GM12878 (cell line): ENCODE data around the gene CST6. TPM values are rescaled to one million over a fixed set of nuclear protein-coding genes. Genes with fewer than 3 reads are reported as not detected.

ENCODE experiments used
- ATAC-seq: fragments of 200-7000 bp; cut with Tn5 transposase; 3 replicates; pipeline ENCODE4 v1.9.1; 2020; ENCODE audit warnings: mild to moderate bottlenecking, moderate library complexity
- BruUV-seq: library from RNA; stranded (reverse); fragments of 400-500 nt; replicated peaks from 2 replicates; lab custom pipeline; 2021; lab: Mats Ljungman, UMichigan
- CTCF ChIA-PET: fragments of 300-600 bp; sonication (Branson Sonifier 250); formaldehyde crosslinking; extraction: SDS; loops from one replicate; lab custom pipeline; 2021; ENCODE audit warnings: inconsistent platforms; lab: Yijun Ruan, JAX
- POLR2A ChIA-PET: fragments of 350-600 bp; formaldehyde crosslinking; extraction: SDS; loops from one replicate; lab custom pipeline; 2021; ENCODE audit warnings: inconsistent platforms; lab: Charles Lee
- RAD21 ChIA-PET: fragments of 300-600 bp; sonication (Branson Sonifier 250); formaldehyde crosslinking; loops from one replicate; lab custom pipeline; 2023; ENCODE audit warnings: antibody characterized with exemption; ENCODE audit not compliant: unreplicated experiment; lab: Charles Lee
- SMC1A ChIA-PET: fragments of 300-600 bp; sonication (Branson Sonifier 250); formaldehyde crosslinking; loops from one replicate; lab custom pipeline; 2023; ENCODE audit not compliant: unreplicated experiment, uncharacterized antibody; lab: Charles Lee
- DNase-seq: peaks from one replicate; pipeline ENCODE4 v3.0.0-alpha.2; 2011; ENCODE audit warnings: low read depth, low spot score
- FAIRE-seq: peaks from 3 replicates; lab custom pipeline; 2011; peaks lifted over from hg19 to GRCh38; lab: Jason Lieb, UNC
- H2AFZ ChIP-seq: 2 replicates; pipeline ENCODE4 v1.6.0; 2011; ENCODE audit warnings: low read depth, low read length, control low read depth; ENCODE audit not compliant: control insufficient read depth
- H3K27ac ChIP-seq: 2 replicates; pipeline ENCODE4 v1.5.1; 2011; ENCODE audit warnings: control low read depth; ENCODE audit not compliant: control insufficient read depth, insufficient read depth
- H3K27me3 ChIP-seq, 2 experiments: replicated peaks in 1 of 2; 2 replicates each; pipeline versions ENCODE4 v1.6.0 to v1.6.1; 2011; ENCODE audit warnings: low read length in 1 of 2; ENCODE audit not compliant: control insufficient read depth in 2 of 2, insufficient read depth in 2 of 2
- H3K36me3 ChIP-seq, 2 experiments: 2 replicates each; pipeline ENCODE4 v1.5.1; 2011; ENCODE audit warnings: low read length in 1 of 2; ENCODE audit not compliant: control insufficient read depth in 2 of 2, insufficient read depth in 2 of 2
- H3K4me1 ChIP-seq: 2 replicates; pipeline ENCODE4 v1.6.1; 2011; ENCODE audit warnings: mild to moderate bottlenecking, low read length, moderate library complexity, mixed read lengths; ENCODE audit not compliant: control insufficient read depth, insufficient read depth
- H3K4me2 ChIP-seq: 2 replicates; pipeline ENCODE4 v1.6.0; 2011; ENCODE audit warnings: control low read depth; ENCODE audit not compliant: control insufficient read depth, insufficient read depth
- H3K4me3 ChIP-seq: fragments of 200-600 bp; sonication (generic); 2 replicates; pipeline ENCODE4 v1.5.1; 2016
- H3K79me2 ChIP-seq: 2 replicates; pipeline ENCODE4 v1.6.0; 2011; ENCODE audit warnings: low read length; ENCODE audit not compliant: control insufficient read depth, insufficient read depth
- H3K9ac ChIP-seq: 2 replicates; pipeline ENCODE4 v1.8.0; 2011; ENCODE audit warnings: low read length, control low read depth, mixed read lengths; ENCODE audit not compliant: control insufficient read depth, insufficient read depth
- H3K9me3 ChIP-seq: replicated peaks from 3 replicates; pipeline ENCODE4 v1.5.1; 2011; ENCODE audit warnings: mild to moderate bottlenecking, low read length; ENCODE audit not compliant: control insufficient read depth, insufficient read depth
- H4K20me1 ChIP-seq: 2 replicates; pipeline ENCODE4 v1.6.0; 2011; ENCODE audit not compliant: control insufficient read depth, insufficient read depth
- TAF1 ChIP-seq: IDR thresholded peaks from 2 replicates; pipeline ENCODE4 v1.6.1; 2011; ENCODE audit warnings: mild to moderate bottlenecking, low read depth, low read length, borderline replicate concordance
- ZNF384 ChIP-seq: IDR thresholded peaks from 2 replicates; pipeline ENCODE4 v1.6.1; 2012; ENCODE audit warnings: low read depth, mild to moderate bottlenecking, low read length, improper control_type of control experiment, borderline replicate concordance
- whole genome bisulfite sequencing: methylation state at CpG from one replicate; pipeline ENCODE4 v1.1.6; 2016; ENCODE audit warnings: low lambda C conversion rate; ENCODE audit not compliant: insufficient replicate concordance, insufficient coverage; ENCODE audit errors: missing lambda C conversion rate; 5-methylcytosine and 5-hydroxymethylcytosine counted together
- in situ Hi-C: fragments of 300-500 bp; cut with MboI; formaldehyde crosslinking; loops from 9 replicates; pipeline ENCODE4 v1.14.3; 2018; ENCODE audit warnings: mixed read lengths
- intact Hi-C: fragments of 100-400 bp; cut with micrococcal nuclease; formaldehyde crosslinking; loops from one replicate; pipeline ENCODE4 v1.14.2; 2022; ENCODE audit not compliant: unreplicated experiment
- polyA plus RNA-seq, 11 experiments: library from polyadenylated mRNA; depleted of rRNA in 4 of 11; unstranded in 6 of 11; stranded (reverse) in 5 of 11; fragments of >200 nt; fragmentation: Nextera tagmentation in 4 of 11; fragmentation: Illumina TruSeq in 1 of 11; extraction: Ambion mirVana in 4 of 11; extraction: Trizol in 1 of 11; gene quantifications; 1 replicate in 1 of 11; 2 replicates in 10 of 11; pipeline versions ENCODE4 v1.2.1 to v1.2.3, GENCODE V29; 2011 to 2016; ENCODE audit warnings: inconsistent platforms in 2 of 11, missing spikeins in 2 of 11, low read depth in 1 of 11
- total RNA-seq, 4 experiments: library from RNA; depleted of rRNA in 3 of 4; stranded (reverse); fragments of >200 nt in 3 of 4; fragmentation: Illumina TruSeq in 1 of 4; extraction: Trizol in 1 of 4; gene quantifications; 2 replicates each; pipeline versions ENCODE4 v1.2.1 to v1.2.3, GENCODE V29; 2013 to 2021

CST6 gene
- total and polyA plus RNA-seq, 10 of the 15 experiments (the other 5 are each of a cell fraction or from before 2014, with no cell fraction given), result not detected

DNA sequence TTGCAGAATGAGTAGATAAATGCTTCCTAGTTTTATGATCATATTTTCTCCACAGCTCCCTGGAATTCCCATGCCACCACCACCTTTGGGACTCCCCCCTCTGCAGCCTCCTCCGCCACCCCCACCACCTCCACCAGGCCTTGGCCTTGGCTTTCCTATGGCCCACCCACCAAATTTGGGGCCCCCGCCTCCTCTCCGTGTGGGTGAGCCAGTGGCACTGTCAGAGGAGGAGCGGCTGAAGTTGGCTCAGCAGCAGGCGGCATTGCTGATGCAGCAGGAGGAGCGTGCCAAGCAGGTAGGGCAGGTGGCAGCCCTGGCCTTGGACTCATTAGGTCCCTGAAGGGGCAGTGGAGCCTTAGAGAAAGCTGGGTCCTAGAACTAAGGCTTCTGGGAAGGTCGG is 43.2 kb downstream of the CST6 start:
- no peak overlapping the region for H2AFZ ChIP-seq
- WGBS, result 89% methylated on average over 6 of the region's 7 CpGs
- RAD21 ChIA-PET, result interaction anchor here (0.6 to 1.1 kb wide), 2 partner anchors 20 to 81 kb away, joined by 3 read pairs; no protein-coding TSS in a partner anchor

DNA sequence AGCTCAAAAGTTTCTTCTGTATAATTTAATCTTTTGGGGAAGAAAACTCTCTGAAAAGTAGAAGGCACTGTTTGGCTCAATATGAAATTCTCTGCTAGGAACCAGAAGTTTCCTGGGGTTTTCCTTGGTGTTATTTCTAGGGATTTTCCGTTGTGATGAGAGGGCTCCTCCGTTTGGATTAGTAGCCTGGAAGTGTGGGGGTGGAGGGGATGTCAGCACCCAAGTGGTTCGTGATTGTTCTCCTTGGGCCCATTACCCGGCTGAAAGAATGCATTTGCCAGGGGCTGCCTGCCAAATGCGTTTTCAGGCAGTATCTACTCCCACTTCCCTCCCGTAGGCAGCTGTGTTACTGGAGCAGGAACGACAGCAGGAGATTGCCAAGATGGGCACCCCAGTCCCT is 44.7 kb downstream of the CST6 start:
- FAIRE-seq, result no peak
- no peak for ATAC-seq
- H3K27me3 ChIP-seq, result no peaks in the 10 kb centered on the region
- no peak for TF ChIP-seq ZNF384
- 81% methylated on average over 7 of the region's 7 CpGs for WGBS
- peaks cover 8% of the 10 kb centered on the region for H3K4me1 ChIP-seq
- DNase-seq, result no peak
- peaks cover 37 to 47% of the 10 kb centered on the region in 2 experiments for H3K36me3 ChIP-seq
- BruUV-seq, result no TSS peak
- SMC1A ChIA-PET, result interaction anchor here (0.8 to 1.8 kb wide), 4 partner anchors 9 to 21 kb away, joined by 3 to 4 read pairs (median 4); no protein-coding TSS in a partner anchor
- H3K9me3 ChIP-seq, result no peaks in the 10 kb centered on the region; the same call in 2 of the 3 replicates
- intact Hi-C loops (no loop called here), in situ Hi-C loops (no loop called here)
- peaks cover 27% of the 10 kb centered on the region for H3K79me2 ChIP-seq
- POLR2A ChIA-PET, result interaction anchor here (0.6 to 0.7 kb wide), 3 partner anchors 105 to 1180 kb away, joined by 3 to 6 read pairs (median 3); no protein-coding TSS in a partner anchor
- no peak overlapping the region for H3K27ac ChIP-seq
- no peak overlapping the region for H3K4me2 ChIP-seq
- CTCF ChIA-PET, result interaction anchor here (1.9 to 6.4 kb wide), 3 partner anchors 9 to 34 kb away, joined by 5 to 94 read pairs (median 34); no protein-coding TSS in a partner anchor
- no peak overlapping the region for H3K9ac ChIP-seq
- H2AFZ ChIP-seq, result no peak overlapping the region
- no peak overlapping the region for H3K4me3 ChIP-seq
- no peaks in the 10 kb centered on the region for H4K20me1 ChIP-seq
- RAD21 ChIA-PET, result no interaction called here

More for the DNA sequence above, 43.2 kb downstream of the CST6 start:
- H3K9me3 ChIP-seq, result no peaks in the 10 kb centered on the region
- CTCF ChIA-PET, result interaction anchor here (1.1 to 6.4 kb wide), 4 partner anchors 10 to 79 kb away, joined by 3 to 94 read pairs (median 20); no protein-coding TSS in a partner anchor
- no peak for ATAC-seq
- DNase-seq, result no peak
- H3K27me3 ChIP-seq, result no peaks in the 10 kb centered on the region
- no peak overlapping the region for H3K4me3 ChIP-seq
- in situ Hi-C loops (no loop called here), intact Hi-C loops (no loop called here)
- no peak overlapping the region for H3K27ac ChIP-seq
- POLR2A ChIA-PET, result interaction anchor here (1.0 to 1.4 kb wide), 2 partner anchors 10 to 13 kb away, joined by 3 to 4 read pairs; no protein-coding TSS in a partner anchor
- BruUV-seq, result no TSS peak
- H4K20me1 ChIP-seq, result no peaks in the 10 kb centered on the region
- peaks cover 27% of the 10 kb centered on the region for H3K79me2 ChIP-seq
- peaks cover 31 to 41% of the 10 kb centered on the region in 2 experiments for H3K36me3 ChIP-seq
- H3K9ac ChIP-seq, result no peak overlapping the region
- SMC1A ChIA-PET, result interaction anchor here (0.5 to 4.9 kb wide), 4 partner anchors 10 to 165 kb away, joined by 3 to 29 read pairs (median 4); partner anchors contain the start of gene CCDC85B
- no peak for FAIRE-seq
- no peak overlapping the region for H3K4me2 ChIP-seq
- peaks cover 15% of the 10 kb centered on the region for H3K4me1 ChIP-seq
- TF ChIP-seq TAF1, result no peak
